ENCODE results near the gene SLC35D3.
"Not testable (repeated sequence)": the region's sequence is repeated elsewhere in the genome, so short reads cannot be mapped to it uniquely, and the experiment has no call there.

SLC35D3 gene

GRCh38 chr6:136967876-136968752 lies 46.0 kb downstream of the SLC35D3 start:
- DNase-seq, result peak; percentile 66 to 78 (median 76)

- DNase-seq, result no peak
Measured at GRCh38 chr6:136968837-136969236, 46.7 kb downstream of the SLC35D3 start.

GRCh38 chr6:136969433-136969832 lies 47.3 kb downstream of the SLC35D3 start:
- no peak for DNase-seq

GRCh38 chr6:136969930-136970329 lies 47.8 kb downstream of the SLC35D3 start:
- no peak for DNase-seq

GRCh38 chr6:136971609-136972008 lies 49.5 kb downstream of the SLC35D3 start:
- no peak for DNase-seq

GRCh38 chr6:136973781-136974180 lies 51.7 kb downstream of the SLC35D3 start:
- not testable (repeated sequence) for DNase-seq
